Measurements from ENCODE around the gene PMEPA1.

GRCh38 chr20:57743450-57744095, 33.8 kb upstream of the PMEPA1 start:
- TF ChIP-seq CTCF (IDR thresholded peaks at IDR 0.05; ENCODE audit: low read depth, low read length) (no peak), EZH2phosphoT487 (IDR thresholded peaks at IDR 0.05; ENCODE audit: low read depth) (no peak)

All from OCI-LY3 (cell line).